ENCODE results near the gene RSF1.
"Not testable (repeated sequence)": the region's sequence is repeated elsewhere in the genome, so short reads cannot be mapped to it uniquely, and the experiment has no call there.

RSF1 gene

GRCh38 chr11:77866336-77866735, 45.8 kb upstream of the RSF1 start:
- CTCF ChIA-PET: interaction anchor here (1.1 kb wide), 1 partner anchor 318 kb away, joined by 4 read pairs; no protein-coding TSS in a partner anchor
- no peak overlapping the region for H3K4me3 ChIP-seq (ENCODE audit: low read depth, low read length)
- TF ChIP-seq ZNF768 (tag by site-specific recombination; IDR thresholded peaks at IDR 0.05) (no peak), ZNF394 (tag by site-specific recombination; IDR thresholded peaks at IDR 0.05; ENCODE audit: borderline replicate concordance) (no peak), ZNF777 (tag by site-specific recombination; IDR thresholded peaks at IDR 0.05; ENCODE audit: borderline replicate concordance) (no peak), ZNF324 (tag by site-specific recombination; IDR thresholded peaks at IDR 0.05) (no peak), ZNF791 (tag by site-specific recombination; IDR thresholded peaks at IDR 0.05) (no peak), ZNF513 (tag by site-specific recombination; IDR thresholded peaks at IDR 0.05) (no peak), FEZF1 (tag by site-specific recombination; IDR thresholded peaks at IDR 0.05) (no peak), ZBTB44 (tag by site-specific recombination; IDR thresholded peaks at IDR 0.05) (no peak), ZNF362 (tag by site-specific recombination; IDR thresholded peaks at IDR 0.05) (no peak), ZNF423 (tag by site-specific recombination; IDR thresholded peaks at IDR 0.05) (no peak), ZNF449 (tag by site-specific recombination; IDR thresholded peaks at IDR 0.05) (no peak), ZNF146 (tag by site-specific recombination; IDR thresholded peaks at IDR 0.05) (no peak), ZBTB48 (tag by site-specific recombination; IDR thresholded peaks at IDR 0.05) (no peak), ZNF785 (tag by site-specific recombination; IDR thresholded peaks at IDR 0.05) (no peak), ZSCAN16 (tag by site-specific recombination; IDR thresholded peaks at IDR 0.05) (no peak), IKZF3 (tag by site-specific recombination; IDR thresholded peaks at IDR 0.05) (no peak), ZNF140 (tag by site-specific recombination; IDR thresholded peaks at IDR 0.05) (no peak), BCL11A (tag by site-specific recombination; IDR thresholded peaks at IDR 0.05; ENCODE audit: low read depth) (no peak), SP3 (tag by site-specific recombination; IDR thresholded peaks at IDR 0.05) (no peak)
- H3K27ac ChIP-seq (ENCODE audit: extremely low read depth, low read depth, low read length): no peak overlapping the region
- no peaks in the 10 kb centered on the region for H3K9me3 ChIP-seq (ENCODE audit: control insufficient read depth, insufficient read depth, low read depth, low read length)
- POLR2A ChIA-PET: no interaction called here
- no peaks in the 10 kb centered on the region for H3K4me1 ChIP-seq (ENCODE audit: control insufficient read depth, insufficient read depth, low read length)
- H3K36me3 ChIP-seq (ENCODE audit: control insufficient read depth in 2 of 2, insufficient read depth in 1 of 2, low read length in 2 of 2): peaks cover 0 to 15% of the 10 kb centered on the region in 2 experiments; a peak in 1 of 3 replicates

- POLR2A ChIA-PET: no interaction called here
- TF ChIP-seq ZNF302 (tag by site-specific recombination; IDR thresholded peaks at IDR 0.05; ENCODE audit: low read depth) (no peak), ZNF660 (tag by site-specific recombination; IDR thresholded peaks at IDR 0.05) (0 out of 2 replicates have a peak, but pooled peaks have one; percentile 29), ZNF157 (tag by site-specific recombination; IDR thresholded peaks at IDR 0.05) (no peak)
- H3K27ac ChIP-seq (ENCODE audit: extremely low read depth, low read depth, low read length): no peak overlapping the region
Observed at GRCh38 chr11:77865805-77866204, 45.3 kb upstream of the RSF1 start.

GRCh38 chr11:77861444-77861843, 40.9 kb upstream of the RSF1 start:
- H3K4me3 ChIP-seq (ENCODE audit: low read depth, low read length); CTCF ChIA-PET; H3K4me1 ChIP-seq (ENCODE audit: control insufficient read depth, insufficient read depth, low read length); H3K36me3 ChIP-seq (ENCODE audit: control insufficient read depth in 2 of 2, insufficient read depth in 1 of 2, low read length in 2 of 2); POLR2A ChIA-PET; H3K9me3 ChIP-seq (ENCODE audit: control insufficient read depth, insufficient read depth, low read depth, low read length); H3K27ac ChIP-seq (ENCODE audit: extremely low read depth, low read depth, low read length): not testable (repeated sequence)

More at GRCh38 chr11:77865805-77866204, 45.3 kb upstream of the RSF1 start:
- Histone ChIP-seq H3K36me3 (ENCODE audit: control insufficient read depth in 2 of 2, insufficient read depth in 1 of 2, low read length in 2 of 2) (peaks cover 0 to 13% of the 10 kb centered on the region in 2 experiments; a peak in 1 of 3 replicates), H3K9me3 (ENCODE audit: control insufficient read depth, insufficient read depth, low read depth, low read length) (no peaks in the 10 kb centered on the region), H3K4me1 (ENCODE audit: control insufficient read depth, insufficient read depth, low read length) (no peaks in the 10 kb centered on the region), H3K4me3 (ENCODE audit: low read depth, low read length) (no peak overlapping the region)
- CTCF ChIA-PET: interaction anchor here (1.1 to 1.5 kb wide), 2 partner anchors 9 to 318 kb away, joined by 4 read pairs; no protein-coding TSS in a partner anchor

- not testable (repeated sequence) for H3K27ac ChIP-seq (ENCODE audit: extremely low read depth, low read depth, low read length)
Observed at GRCh38 chr11:77857906-77858457, 37.5 kb upstream of the RSF1 start.

More at GRCh38 chr11:77857906-77858457, 37.5 kb upstream of the RSF1 start:
- POLR2A ChIA-PET: interaction anchor here (0.7 kb wide), 1 partner anchor 699 kb away, joined by 4 read pairs; no protein-coding TSS in a partner anchor
- H3K4me1 ChIP-seq (ENCODE audit: control insufficient read depth, insufficient read depth, low read length); H3K4me3 ChIP-seq (ENCODE audit: low read depth, low read length); H3K9me3 ChIP-seq (ENCODE audit: control insufficient read depth, insufficient read depth, low read depth, low read length): not testable (repeated sequence)
- peaks cover 0 to 32% of the 10 kb centered on the region in 2 experiments; a peak in 2 of 3 replicates for H3K36me3 ChIP-seq (ENCODE audit: control insufficient read depth in 2 of 2, insufficient read depth in 1 of 2, low read length in 2 of 2)
- CTCF ChIA-PET: interaction anchor here (0.6 kb wide), 1 partner anchor 673 kb away, joined by 3 read pairs; no protein-coding TSS in a partner anchor

Measured in HEK293 (cell line).